Mucosa of descending colon (tissue), 3 donors: Measurements from ENCODE around the gene VPS33A. TPM values are rescaled to one million over a fixed set of nuclear protein-coding genes. Genes with fewer than 3 reads are reported as not detected.

Experiments used
- ATAC-seq: fragments of 200-7000 bp; cut with Tn5 transposase; one replicate; pipeline ENCODE4 v1.9.1; 2020; ENCODE audit warnings: mild to moderate bottlenecking, moderate library complexity
- DNase-seq, 3 donors: peaks; one replicate each; pipeline ENCODE4 v3.0.0-alpha.2; 2020
- H3K36me3 ChIP-seq: fragments of 200-600 bp; one replicate; pipeline ENCODE4 v1.8.0; 2021; ENCODE audit warnings: low read depth, mild to moderate bottlenecking
- H3K4me1 ChIP-seq: fragments of 200-600 bp; one replicate; pipeline ENCODE4 v1.8.0; 2021; ENCODE audit warnings: low read depth, mild to moderate bottlenecking
- H3K4me3 ChIP-seq: fragments of 200-600 bp; one replicate; pipeline ENCODE4 v1.8.0; 2021; ENCODE audit warnings: mild to moderate bottlenecking
- H3K9me3 ChIP-seq: fragments of 200-600 bp; one replicate; pipeline ENCODE4 v1.8.0; 2021; ENCODE audit warnings: mild to moderate bottlenecking
- CTCF ChIP-seq: fragments of 200-600 bp; IDR thresholded peaks from one replicate; pipeline ENCODE4 v1.8.0; 2022; ENCODE audit warnings: antibody characterized with exemption, mild to moderate bottlenecking
- intact Hi-C, 2 donors: fragments of 100-400 bp; cut with DNase I in 1 of 2; cut with micrococcal nuclease in 1 of 2; formaldehyde crosslinking; loops; one replicate each; pipeline versions ENCODE4 v1.11.0 to v1.11.1; 2022; cut with DNase I, micrococcal nuclease
- long read RNA-seq, 2 donors: library from polyadenylated mRNA; unstranded; transcript quantifications; one replicate each; pipeline ENCODE4 v2.0.0, GENCODE V29; 2019 to 2021
- total RNA-seq, 3 donors: library from RNA; stranded (reverse); fragmentation: NEBNext Ultra II Directional in 2 of 3; extraction: Animal tissue kit (Norgen Biotek cat#: 25700) in 2 of 3; gene quantifications; one replicate each; pipeline versions ENCODE4 v1.2.1 to v1.2.4, GENCODE V29; 2021 to 2023
- donor health status: DM: no; HTN: no; CAD: no; lungs with moderate emphysema.
- donor health status: DM: no; HTN: no; CAD: no.
- donor health status: DM: no; HTN: yes; CAD: no.

The VPS33A gene
- 10 to 100 TPM; 19.5 to 22.8 (median 22.4) TPM for total RNA-seq
- long read RNA-seq, donor 1, full-length matches to known transcripts: 34 of 47 reads
- long read RNA-seq, donor 1, partial matches to known transcripts: 3 of 47 reads
- long read RNA-seq, donor 1, other reads (novel, unspliced or antisense): 10 of 47 reads
- long read RNA-seq, donor 2, full-length matches to known transcripts: 16 of 18 reads
- long read RNA-seq, donor 2, partial matches to known transcripts: 0 of 18 reads
- long read RNA-seq, donor 2, other reads (novel, unspliced or antisense): 2 of 18 reads

GRCh38 chr12:122266230-122266901, at the start of gene VPS33A:
TSS of gene VPS33A (minus strand) at chr12:122266494. CDS start at chr12:122266408, 86 bp downstream.
- H3K9me3 ChIP-seq: no peaks in the 10 kb centered on the region
- H3K36me3 ChIP-seq: no peaks in the 10 kb centered on the region
- DNase-seq (peak; percentile 97 to 99 (median 97)), ATAC-seq (peak; percentile 96)
- H3K4me1 ChIP-seq: peaks cover 5% of the 10 kb centered on the region
- H3K4me3 ChIP-seq: peak within 1 kb of the TSS; percentile 86
- intact Hi-C loops: no loop called here
- no peak for TF ChIP-seq CTCF

GRCh38 chr12:122312926-122313325, 46.6 kb upstream of the VPS33A start:
- DNase-seq: no peak
- H3K36me3 ChIP-seq: no peaks in the 10 kb centered on the region
- no peaks in the 10 kb centered on the region for H3K9me3 ChIP-seq
- no peak overlapping the region for H3K4me3 ChIP-seq
- intact Hi-C loops: no loop called here
- no peak for TF ChIP-seq CTCF
- H3K4me1 ChIP-seq: no peaks in the 10 kb centered on the region
- ATAC-seq: no peak

- Histone ChIP-seq H3K4me1 (no peaks in the 10 kb centered on the region), H3K9me3 (no peaks in the 10 kb centered on the region), H3K36me3 (no peaks in the 10 kb centered on the region), H3K4me3 (no peak overlapping the region)
- DNase-seq: no peak
- intact Hi-C loops: no loop called here
- ATAC-seq: no peak
- TF ChIP-seq CTCF: no peak
Measured at GRCh38 chr12:122311696-122312095, 45.4 kb upstream of the VPS33A start.

- no peaks in the 10 kb centered on the region for H3K4me1 ChIP-seq
- no peak for TF ChIP-seq CTCF
- H3K36me3 ChIP-seq: no peaks in the 10 kb centered on the region
- no peak for ATAC-seq
- no peaks in the 10 kb centered on the region for H3K9me3 ChIP-seq
- intact Hi-C loops: no loop called here
- H3K4me3 ChIP-seq: no peak overlapping the region
- DNase-seq: no peak
Measured at GRCh38 chr12:122310626-122311333, 44.5 kb upstream of the VPS33A start.

GRCh38 chr12:122309564-122310121, 43.3 kb upstream of the VPS33A start:
- no peak for TF ChIP-seq CTCF
- intact Hi-C loops: no loop called here
- Histone ChIP-seq H3K4me3 (no peak overlapping the region), H3K4me1 (no peaks in the 10 kb centered on the region), H3K9me3 (no peaks in the 10 kb centered on the region), H3K36me3 (no peaks in the 10 kb centered on the region)
- ATAC-seq (no peak), DNase-seq (no peak)
